Dedifferentiated amniotic fluid mesenchymal stem cell (primary cell): ENCODE data around the gene FAT1.

Source experiments
- DNase-seq: peaks from one replicate; pipeline ENCODE4 v3.0.0-alpha.2; 2016; ENCODE audit errors: extremely low spot score

FAT1 gene

GRCh38 chr4:186724058-186724863, 605 bp upstream of the FAT1 start:
- peak; percentile 25 for DNase-seq

- DNase-seq, result peak; percentile 24
These were observed 812 bp downstream of the FAT1 start for GRCh38 chr4:186722796-186723291.

DNA sequence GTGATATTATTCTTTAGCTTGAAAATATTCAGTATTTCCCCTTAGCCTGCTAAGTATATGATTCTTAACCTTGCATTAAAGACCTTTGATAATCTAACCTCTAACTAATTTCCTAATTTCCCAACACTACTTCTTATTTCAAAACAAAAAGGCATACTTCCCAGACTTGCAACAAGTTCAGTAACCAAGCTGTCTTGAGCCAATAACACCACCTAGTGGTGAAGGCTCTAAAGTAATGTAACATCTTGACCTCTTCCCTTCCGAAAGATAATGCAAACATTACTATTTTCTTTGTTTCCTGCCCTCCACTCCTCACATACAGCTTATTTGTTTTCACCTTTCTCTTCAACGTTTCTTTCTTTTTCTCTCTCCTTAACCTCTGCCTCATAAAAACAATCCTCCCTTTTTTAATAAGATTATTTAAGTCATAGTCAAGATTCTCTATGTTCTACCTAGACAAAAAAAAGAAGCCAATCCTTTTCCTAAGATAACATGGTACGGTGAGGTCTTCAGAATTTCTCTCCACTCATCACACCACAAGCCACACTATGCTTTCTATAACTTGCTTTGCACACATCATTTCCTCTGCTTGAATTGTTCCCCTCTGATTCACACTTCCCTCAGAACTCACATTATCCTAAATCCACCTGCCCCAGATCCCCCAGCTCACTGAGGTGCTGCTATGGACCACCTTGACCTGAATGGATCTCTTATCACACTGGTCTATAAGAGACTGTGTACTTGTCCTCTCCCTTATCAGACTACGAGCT, 3.5 kb downstream of the FAT1 start:
- DNase-seq, result no peak

DNA sequence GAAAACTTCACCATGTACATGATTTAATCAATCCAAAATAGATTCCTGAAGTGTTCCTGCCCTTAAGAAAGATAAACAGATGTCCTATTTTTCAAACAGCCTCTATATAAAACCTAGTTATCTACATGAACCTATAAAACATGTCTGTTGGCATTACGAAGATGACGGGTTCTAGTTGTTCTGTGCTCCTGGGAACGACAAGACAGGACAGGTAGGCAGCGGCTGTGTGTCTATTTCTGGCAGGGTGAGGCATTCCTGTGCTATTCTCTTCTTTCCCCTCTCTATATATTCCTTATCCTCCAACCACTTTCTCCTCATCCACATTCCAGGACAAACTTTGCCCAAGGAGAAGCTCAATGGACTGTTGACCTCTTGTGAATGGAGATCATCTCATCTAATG, 6.1 kb downstream of the FAT1 start:
- no peak for DNase-seq

GRCh38 chr4:186715077-186715476, 8.6 kb downstream of the FAT1 start:
- no peak for DNase-seq

DNA sequence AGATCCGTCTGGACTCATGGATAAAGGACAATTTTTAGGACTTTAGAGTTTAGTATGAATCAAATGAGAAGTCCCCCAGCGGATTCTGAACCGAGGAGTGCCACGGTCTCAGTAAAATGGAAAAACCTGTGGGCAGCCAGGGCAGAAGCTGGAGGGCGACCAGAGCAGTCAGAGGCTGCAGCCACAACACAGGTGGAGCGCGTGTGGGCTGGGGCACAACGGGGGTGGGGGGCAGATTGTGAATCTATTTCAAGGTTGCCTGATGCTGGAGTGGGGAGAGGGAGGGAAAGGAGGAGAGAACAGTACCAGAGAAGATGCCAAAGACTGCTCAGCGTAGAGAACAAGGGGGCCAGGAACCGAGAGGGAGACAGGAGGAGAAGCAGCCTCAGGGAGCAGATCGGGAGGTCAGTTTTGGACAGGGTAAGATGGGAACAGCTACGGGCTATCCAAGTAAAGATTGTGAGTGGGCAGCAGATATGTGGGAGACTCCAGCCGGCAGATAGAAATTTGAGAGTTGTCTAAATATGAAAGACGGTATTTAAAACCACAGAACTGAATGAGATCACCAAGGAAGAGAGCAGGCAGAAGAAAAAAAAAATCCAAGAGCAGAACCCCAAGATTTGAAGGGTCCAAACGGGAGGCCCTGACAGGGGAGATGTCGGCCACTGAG, 9.5 kb downstream of the FAT1 start:
- DNase-seq, result no peak

GRCh38 chr4:186712690-186713089, 11.0 kb downstream of the FAT1 start:
- DNase-seq, result no peak

DNA sequence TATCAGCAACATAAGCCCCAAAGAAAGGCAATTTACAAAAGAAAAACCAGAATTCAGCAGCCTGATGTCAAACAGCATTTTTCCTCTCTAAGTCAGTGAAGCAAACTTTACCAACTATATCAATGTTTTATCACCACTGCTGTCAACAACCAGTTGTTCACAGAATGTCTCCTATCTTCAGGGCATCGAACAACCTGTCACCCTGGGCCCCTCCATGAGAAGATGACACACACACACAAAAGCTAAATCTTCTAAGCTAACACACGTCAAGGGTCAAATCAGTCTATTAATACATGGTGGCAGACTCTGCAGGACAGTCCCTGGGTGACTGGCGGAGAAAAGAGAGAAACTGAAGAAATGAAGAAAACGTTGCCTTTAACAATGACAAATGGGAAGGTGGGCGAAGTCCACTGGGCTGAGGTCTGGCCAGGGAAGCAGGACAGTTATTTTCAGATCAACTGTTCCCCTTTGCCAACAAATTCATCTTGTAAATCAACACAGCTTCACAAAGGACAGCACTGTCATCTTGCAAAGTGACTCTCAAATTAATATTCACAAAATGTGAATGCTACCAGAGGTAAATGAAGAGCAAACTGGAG, 13.0 kb downstream of the FAT1 start:
- DNase-seq, result no peak

GRCh38 chr4:186709517-186709916, 14.1 kb downstream of the FAT1 start:
- no peak for DNase-seq

DNA sequence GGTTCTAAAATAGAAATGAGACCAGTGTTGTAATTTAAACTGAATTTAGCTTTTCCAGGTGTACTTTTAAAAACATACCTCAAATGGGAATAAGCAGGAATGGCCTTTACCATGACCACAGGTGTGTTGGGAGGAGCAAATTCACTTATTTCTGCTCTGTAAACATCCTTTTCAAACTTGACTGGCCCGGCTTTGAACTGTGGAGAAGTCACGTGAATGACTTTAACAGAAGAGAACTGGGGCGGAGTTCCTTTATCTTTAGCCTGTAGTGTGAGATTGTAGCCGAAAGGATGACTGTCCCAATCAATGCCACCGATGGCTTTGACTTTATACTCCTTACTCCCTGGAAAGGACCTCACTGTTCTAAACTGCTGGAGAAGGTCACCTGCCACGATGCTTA, 15.1 kb downstream of the FAT1 start:
- DNase-seq, result no peak

DNA sequence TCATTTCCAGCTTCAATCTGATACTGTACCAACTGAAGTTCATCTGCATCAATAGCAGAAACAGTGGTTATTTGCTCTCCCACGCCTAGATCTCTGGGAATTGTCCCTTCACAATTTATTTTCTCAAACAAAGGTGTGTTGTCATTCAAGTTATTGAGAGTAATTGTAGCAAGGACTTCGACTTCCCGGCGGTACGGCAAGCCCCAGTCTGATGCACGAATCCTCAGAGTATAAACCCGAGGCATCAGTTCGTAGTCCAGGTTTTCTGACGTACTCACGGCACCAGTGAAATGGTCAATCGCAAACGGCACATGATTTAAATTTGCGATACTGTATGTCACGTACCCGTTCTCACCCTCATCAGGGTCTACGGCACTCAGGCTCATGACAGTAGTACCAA, 15.7 kb downstream of the FAT1 start:
- no peak for DNase-seq

GRCh38 chr4:186707574-186707973, 16.1 kb downstream of the FAT1 start:
- DNase-seq, result no peak

DNA sequence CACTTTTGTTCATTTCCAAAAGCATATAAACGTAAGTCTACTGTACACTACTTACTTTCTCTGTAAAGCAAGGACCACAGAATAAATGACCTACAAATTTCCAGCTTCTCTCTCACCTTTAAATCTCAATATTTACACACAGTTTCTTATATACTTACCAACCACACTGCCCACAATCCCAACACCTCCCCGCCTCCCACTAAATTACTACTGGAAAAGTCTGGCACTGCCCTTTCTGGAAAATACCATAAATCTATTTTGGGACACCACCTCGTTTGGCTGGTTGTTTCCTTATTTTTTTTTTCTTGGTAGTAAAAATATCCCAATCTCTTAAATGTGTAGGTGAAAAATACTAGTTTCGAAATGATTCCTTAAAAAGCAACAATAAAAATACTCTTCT, 19.6 kb downstream of the FAT1 start:
- no peak for DNase-seq

- no peak for DNase-seq
These were observed 20.1 kb downstream of the FAT1 start for GRCh38 chr4:186703510-186703909.

- no peak for DNase-seq
These were observed 20.7 kb downstream of the FAT1 start for GRCh38 chr4:186702940-186703339.

DNA sequence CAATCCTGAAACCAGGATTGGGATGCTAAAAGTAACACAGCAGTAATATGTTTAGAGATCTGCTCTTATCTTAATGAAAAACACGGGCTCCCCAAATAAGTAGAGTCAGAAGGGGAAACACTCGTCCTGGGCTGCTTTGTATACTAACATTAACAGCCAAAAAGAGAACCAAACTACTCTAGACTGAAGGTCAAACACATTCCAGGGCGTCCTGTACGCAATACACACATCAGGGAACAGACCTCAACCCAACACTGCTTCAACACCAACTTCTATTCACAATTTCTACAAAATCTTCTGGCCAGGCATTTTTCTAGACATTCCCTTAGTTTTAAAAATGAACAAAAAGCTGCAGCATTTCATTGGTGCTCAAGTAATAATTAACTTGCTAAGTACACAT, 21.4 kb downstream of the FAT1 start:
- DNase-seq, result no peak

DNA sequence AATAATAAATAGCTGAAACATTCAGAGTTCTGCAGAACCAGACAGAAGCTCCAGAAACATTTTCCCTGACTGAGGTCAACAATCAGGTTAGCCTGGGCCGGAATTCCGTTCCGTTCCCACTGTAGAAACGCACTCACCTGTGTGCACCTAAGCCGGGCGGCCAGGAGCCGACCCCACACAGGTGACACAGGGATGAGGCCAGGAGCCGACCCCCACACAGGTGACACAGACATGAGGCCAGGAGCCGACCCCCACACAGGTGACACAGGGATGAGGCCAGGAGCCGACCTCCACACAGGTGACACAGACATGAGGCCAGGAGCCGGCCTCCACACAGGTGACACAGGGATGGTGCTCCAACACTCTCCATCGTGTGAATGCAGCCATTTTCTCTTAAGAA, 21.9 kb downstream of the FAT1 start:
- no peak for DNase-seq

GRCh38 chr4:186701273-186701672, 22.4 kb downstream of the FAT1 start:
- DNase-seq, result no peak

- DNase-seq, result no peak
These were observed 22.9 kb downstream of the FAT1 start for GRCh38 chr4:186700746-186701145.

GRCh38 chr4:186699881-186700397, 23.7 kb downstream of the FAT1 start:
- no peak for DNase-seq

- no peak for DNase-seq
These were observed 24.4 kb downstream of the FAT1 start for GRCh38 chr4:186699298-186699697.

GRCh38 chr4:186698525-186698924, 25.1 kb downstream of the FAT1 start:
- no peak for DNase-seq
